Activated CD8-positive, alpha-beta T cell treated with anti-CD3 and anti-CD28 coated beads, Interleukin-2, amount 10 ng/mL, durations not matched to agents 7 days and 5 days (primary cell): ENCODE data around the gene CFB. TPM values are rescaled to one million over a fixed set of nuclear protein-coding genes. Genes with fewer than 3 reads are reported as not detected.

Source experiments
- ATAC-seq: fragments of 150-1000 bp; cut with Tn5 transposase; one replicate; pipeline ENCODE4 v1.10.0; 2021; ENCODE audit warnings: moderate library complexity
- CTCF ChIA-PET: fragments of 350-600 bp; sonication (Branson Sonifier 250); formaldehyde crosslinking; loops from one replicate; lab custom pipeline; 2021; ENCODE audit warnings: antibody characterized with exemption; lab: Charles Lee
- POLR2A ChIA-PET: fragments of 350-600 bp; sonication (Branson Sonifier 250); formaldehyde crosslinking; loops from one replicate; lab custom pipeline; 2021; ENCODE audit warnings: antibody characterized with exemption; lab: Charles Lee
- DNase-seq: peaks from one replicate; pipeline ENCODE4 v3.0.0-alpha.2; 2020
- H3K27ac Mint-ChIP-seq: one replicate; pipeline ENCODE4 v1.8.0; 2021; ENCODE audit warnings: mild to moderate bottlenecking, mixed read lengths
- H3K27me3 Mint-ChIP-seq: one replicate; pipeline ENCODE4 v1.8.0; 2021; ENCODE audit warnings: low read depth, mixed read lengths
- H3K36me3 Mint-ChIP-seq: one replicate; pipeline ENCODE4 v1.8.0; 2021; ENCODE audit warnings: low read depth, mixed read lengths
- H3K4me1 Mint-ChIP-seq: one replicate; pipeline ENCODE4 v1.8.0; 2021; ENCODE audit warnings: low read depth, mixed read lengths
- H3K4me3 Mint-ChIP-seq: one replicate; pipeline ENCODE4 v1.8.0; 2021; ENCODE audit warnings: mild to moderate bottlenecking, mixed read lengths
- H3K9me3 Mint-ChIP-seq: one replicate; pipeline ENCODE4 v1.8.0; 2022; ENCODE audit warnings: mixed read lengths; ENCODE audit not compliant: insufficient read depth
- total RNA-seq, 2 experiments: library from RNA; stranded (reverse); gene quantifications; one replicate each; pipeline ENCODE4 v1.2.3, GENCODE V29; 2021

Gene CFB
- total RNA-seq = under 1 TPM in 1 of 2 experiments, not detected in 1; 0.58 TPM

DNA sequence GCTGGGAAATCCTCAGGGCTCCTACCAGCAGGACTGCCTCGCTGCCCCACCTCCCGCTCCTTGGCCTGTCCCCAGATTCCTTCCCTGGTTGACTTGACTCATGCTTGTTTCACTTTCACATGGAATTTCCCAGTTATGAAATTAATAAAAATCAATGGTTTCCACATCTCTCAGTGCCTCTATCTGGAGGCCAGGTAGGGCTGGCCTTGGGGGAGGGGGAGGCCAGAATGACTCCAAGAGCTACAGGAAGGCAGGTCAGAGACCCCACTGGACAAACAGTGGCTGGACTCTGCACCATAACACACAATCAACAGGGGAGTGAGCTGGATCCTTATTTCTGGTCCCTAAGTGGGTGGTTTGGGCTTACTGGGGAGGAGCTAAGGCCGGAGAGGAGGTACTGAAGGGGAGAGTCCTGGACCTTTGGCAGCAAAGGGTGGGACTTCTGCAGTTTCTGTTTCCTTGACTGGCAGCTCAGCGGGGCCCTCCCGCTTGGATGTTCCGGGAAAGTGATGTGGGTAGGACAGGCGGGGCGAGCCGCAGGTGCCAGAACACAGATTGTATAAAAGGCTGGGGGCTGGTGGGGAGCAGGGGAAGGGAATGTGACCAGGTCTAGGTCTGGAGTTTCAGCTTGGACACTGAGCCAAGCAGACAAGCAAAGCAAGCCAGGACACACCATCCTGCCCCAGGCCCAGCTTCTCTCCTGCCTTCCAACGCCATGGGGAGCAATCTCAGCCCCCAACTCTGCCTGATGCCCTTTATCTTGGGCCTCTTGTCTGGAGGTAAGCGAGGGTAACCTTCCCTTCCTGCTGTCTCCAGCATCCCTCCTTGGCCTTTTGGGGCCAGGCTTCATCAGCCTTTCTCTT is at the start of gene CFB:
Gene CFB (plus strand): TSS at position 589 of the 863 bp plus-strand sequence. CDS start 127 bp downstream, at position 716.
- H3K4me1 Mint-ChIP-seq = peaks cover 8% of the 10 kb centered on the region
- no peak within 1 kb of the TSS for H3K27ac Mint-ChIP-seq
- ATAC-seq = peak; percentile 29
- no peaks in the 10 kb centered on the region for H3K36me3 Mint-ChIP-seq
- no peak within 1 kb of the TSS for H3K4me3 Mint-ChIP-seq
- H3K9me3 Mint-ChIP-seq = no peaks in the 10 kb centered on the region
- ChIA-PET POLR2A (interaction anchor here (0.6 to 0.8 kb wide), 2 partner anchors 137 to 546 kb away, joined by 3 to 4 read pairs; no protein-coding TSS in a partner anchor), CTCF (interaction anchor here (0.7 kb wide), 1 partner anchor 83 kb away, joined by 4 read pairs; the partner anchor contains the start of gene NEU1)
- H3K27me3 Mint-ChIP-seq = peaks cover 5% of the 10 kb centered on the region
- DNase-seq = no peak

DNA sequence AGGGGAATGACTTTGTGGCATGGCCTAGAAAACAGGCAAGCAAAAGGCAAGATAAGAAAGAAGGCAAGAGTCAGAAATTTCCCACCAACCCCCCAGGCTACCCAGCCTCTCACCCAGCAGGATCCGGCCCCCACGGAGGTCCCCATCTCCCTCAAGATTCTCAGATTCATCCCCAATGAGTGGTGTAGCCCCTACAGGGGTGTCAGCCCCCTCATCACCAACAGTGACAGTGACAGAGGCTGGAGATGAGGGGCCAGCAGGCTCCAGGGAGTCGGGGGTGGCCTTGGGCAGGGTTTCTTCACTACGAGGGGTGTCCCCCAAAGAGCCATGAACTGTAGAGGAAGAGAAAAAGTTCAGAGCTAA is 49.4 kb upstream of the CFB start:
- peak overlapping the region; percentile 79 for H3K4me3 Mint-ChIP-seq
- no peak for DNase-seq

DNA sequence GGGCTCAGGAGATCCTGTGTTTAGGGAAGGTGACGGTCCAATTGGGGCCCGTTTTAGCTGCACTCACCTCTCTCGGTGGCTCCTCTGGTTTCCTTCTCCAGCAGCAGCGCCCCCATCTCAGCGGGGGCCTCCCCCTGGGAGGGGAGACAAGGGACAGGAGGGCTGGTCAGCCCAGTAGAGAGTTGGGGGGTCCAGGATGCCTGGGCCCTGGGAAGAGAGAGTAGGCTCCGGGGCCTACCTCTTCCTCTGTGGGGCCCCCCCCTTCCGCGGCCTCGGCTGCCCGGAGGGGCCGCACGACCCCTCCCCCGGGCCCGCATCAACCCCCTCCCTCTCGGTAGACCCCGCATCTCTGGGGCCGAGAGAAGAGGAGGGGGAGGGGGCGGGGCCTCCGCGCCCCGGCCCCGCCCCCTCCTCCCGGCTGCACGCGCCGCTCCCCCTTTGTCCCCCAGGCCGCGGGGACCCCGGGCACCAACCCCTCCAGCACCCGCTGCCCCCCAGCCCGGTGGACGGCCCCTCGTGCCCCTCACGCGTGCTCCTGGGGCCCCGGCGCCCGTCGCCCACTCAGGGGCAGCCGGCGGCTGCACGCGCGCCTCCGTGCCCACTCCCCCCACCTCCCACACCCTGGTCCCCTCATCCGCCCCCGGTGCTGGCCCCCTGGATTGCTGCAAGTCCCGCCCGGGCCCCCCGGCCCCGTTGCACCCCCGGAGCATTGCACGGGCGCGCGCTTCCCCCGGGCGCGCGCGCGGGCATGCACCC is 48.9 kb upstream of the CFB start:
- H3K4me1 Mint-ChIP-seq = peaks cover 48% of the 10 kb centered on the region
- peak; percentile 14 for ATAC-seq

More for the DNA sequence above, 49.4 kb upstream of the CFB start:
- no peaks in the 10 kb centered on the region for H3K9me3 Mint-ChIP-seq
- peak overlapping the region; percentile 81 for H3K27ac Mint-ChIP-seq
- peaks cover 36% of the 10 kb centered on the region for H3K36me3 Mint-ChIP-seq
- peaks cover 49% of the 10 kb centered on the region for H3K4me1 Mint-ChIP-seq
- ChIA-PET POLR2A (interaction anchor here (1.7 kb wide), 1 partner anchor 33 kb away, joined by 9 read pairs; the partner anchor contains the start of gene NEU1), CTCF (interaction anchor here (0.7 to 2.3 kb wide), 3 partner anchors 9 to 34 kb away, joined by 3 to 6 read pairs (median 3); partner anchors contain the start of gene NEU1)
- ATAC-seq = no peak
- no peaks in the 10 kb centered on the region for H3K27me3 Mint-ChIP-seq

DNA sequence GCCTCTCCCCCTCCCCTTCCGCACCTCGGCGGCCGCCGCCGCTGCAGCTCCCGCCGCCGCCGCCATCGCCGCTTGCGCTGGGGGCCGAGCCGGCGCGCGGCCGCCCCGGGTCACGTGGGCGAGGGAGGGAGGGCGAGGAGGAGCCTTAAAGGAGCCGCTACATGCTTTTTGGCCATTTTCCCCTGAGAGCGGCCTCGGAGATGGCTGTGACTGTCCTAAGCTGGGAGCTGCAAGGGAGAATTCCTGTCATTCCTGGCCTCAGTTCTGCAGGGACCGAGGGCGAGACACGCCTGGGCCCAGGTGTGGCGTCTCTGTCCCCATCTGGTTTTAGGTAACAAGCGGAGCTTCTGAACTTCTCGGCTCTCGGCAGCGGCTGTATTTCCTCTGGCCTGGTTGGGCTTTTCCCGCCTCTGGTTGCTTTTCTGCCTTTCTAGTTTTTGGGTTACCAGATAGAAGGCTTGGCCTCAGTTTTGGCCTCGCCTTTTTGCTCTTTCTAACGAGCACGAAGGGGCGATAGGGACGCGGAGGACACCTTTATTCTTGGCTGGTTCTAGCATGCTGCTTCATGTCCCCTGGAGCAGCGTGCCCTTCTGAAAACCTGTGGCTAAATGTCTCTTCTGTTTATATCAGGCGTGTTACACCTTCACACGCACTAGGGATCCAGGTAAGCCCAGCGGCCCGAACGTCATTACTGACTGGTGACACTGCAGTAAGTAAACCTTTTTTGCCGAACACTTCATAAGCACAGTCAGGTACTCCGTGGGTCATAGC is 48.1 kb upstream of the CFB start, which contains the start of gene EHMT2:
Gene EHMT2 (minus strand): TSS at position 87 of the 771 bp plus-strand sequence. CDS start 21 bp downstream, at position 66.
- H3K36me3 Mint-ChIP-seq = peaks cover 26% of the 10 kb centered on the region
- ATAC-seq (peak; percentile 71), DNase-seq (peak; percentile 90)
- H3K27ac Mint-ChIP-seq = peak within 1 kb of the TSS; percentile 91
- peaks cover 48% of the 10 kb centered on the region for H3K4me1 Mint-ChIP-seq
- peak within 1 kb of the TSS; percentile 95 for H3K4me3 Mint-ChIP-seq
- H3K27me3 Mint-ChIP-seq = peaks cover 4% of the 10 kb centered on the region
- ChIA-PET CTCF (interaction anchor here (1.2 to 2.3 kb wide), 9 partner anchors 8 to 217 kb away, joined by 3 to 6 read pairs (median 4); partner anchors contain the start of genes LSM2, LY6G5C, NELFE and NEU1), POLR2A (interaction anchor here (0.5 to 1.7 kb wide), 9 partner anchors 21 to 1151 kb away, joined by 3 to 9 read pairs (median 3); partner anchors contain the start of genes DDX39B, DXO, MSH5 and NEU1)
- H3K9me3 Mint-ChIP-seq = no peaks in the 10 kb centered on the region

More for the DNA sequence above, 48.9 kb upstream of the CFB start:
- Mint-ChIP-seq H3K27me3 (no peaks in the 10 kb centered on the region), H3K36me3 (peaks cover 33% of the 10 kb centered on the region), H3K4me3 (peak overlapping the region; percentile 95), H3K9me3 (no peaks in the 10 kb centered on the region), H3K27ac (peak overlapping the region; percentile 81)
- ChIA-PET CTCF (interaction anchor here (0.7 to 2.3 kb wide), 7 partner anchors 8 to 128 kb away, joined by 3 to 6 read pairs (median 3); partner anchors contain the start of genes LSM2 and NEU1), POLR2A (interaction anchor here (0.5 to 1.7 kb wide), 7 partner anchors 21 to 1150 kb away, joined by 3 to 9 read pairs (median 3); partner anchors contain the start of genes DXO, MSH5 and NEU1)
- DNase-seq = peak; percentile 25

DNA sequence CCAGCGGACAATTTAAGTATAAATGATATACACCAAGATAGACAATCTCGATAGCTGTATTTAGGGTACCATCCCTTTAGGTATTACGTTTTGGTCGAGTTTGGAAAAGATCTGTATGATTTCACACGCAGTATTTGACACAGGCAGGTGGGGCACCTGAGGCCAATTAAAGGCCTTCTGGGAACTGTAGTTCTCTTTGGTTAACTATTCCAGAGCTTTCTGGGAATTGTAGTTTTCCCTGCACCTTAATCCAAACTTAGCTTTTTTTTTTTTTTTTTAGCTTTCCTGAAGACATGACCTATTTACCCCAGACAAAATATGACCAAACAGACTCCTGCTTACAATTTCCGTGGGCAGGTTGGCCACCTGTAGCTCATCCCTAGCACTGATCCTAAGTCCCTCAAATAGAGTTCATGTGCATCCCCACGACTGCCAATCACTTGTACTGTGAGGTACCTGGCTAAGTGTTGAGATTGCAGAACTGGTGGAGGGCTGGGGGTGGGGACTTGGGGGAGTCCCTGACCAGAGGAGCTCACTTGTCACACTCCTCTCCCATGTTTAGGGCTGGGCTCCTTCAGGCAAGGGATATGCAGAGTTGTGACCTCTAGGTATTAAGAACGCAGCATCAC is 47.4 kb upstream of the CFB start:
- H3K4me1 Mint-ChIP-seq = peaks cover 45% of the 10 kb centered on the region
- H3K27me3 Mint-ChIP-seq = peaks cover 7% of the 10 kb centered on the region
- peak overlapping the region; percentile 91 for H3K27ac Mint-ChIP-seq
- no peaks in the 10 kb centered on the region for H3K9me3 Mint-ChIP-seq
- ChIA-PET CTCF (interaction anchor here (1.2 to 1.6 kb wide), 7 partner anchors 9 to 217 kb away, joined by 3 to 6 read pairs (median 4); partner anchors contain the start of genes LSM2, LY6G5C, NELFE and SKIC2), POLR2A (interaction anchor here (0.7 to 1.2 kb wide), 3 partner anchors 16 to 357 kb away, joined by 3 to 6 read pairs (median 3); partner anchors contain the start of genes DDX39B and DXO)
- H3K36me3 Mint-ChIP-seq = peaks cover 19% of the 10 kb centered on the region
- H3K4me3 Mint-ChIP-seq = peak overlapping the region; percentile 95
- ATAC-seq = peak; percentile 24
- peak; percentile 49 for DNase-seq

DNA sequence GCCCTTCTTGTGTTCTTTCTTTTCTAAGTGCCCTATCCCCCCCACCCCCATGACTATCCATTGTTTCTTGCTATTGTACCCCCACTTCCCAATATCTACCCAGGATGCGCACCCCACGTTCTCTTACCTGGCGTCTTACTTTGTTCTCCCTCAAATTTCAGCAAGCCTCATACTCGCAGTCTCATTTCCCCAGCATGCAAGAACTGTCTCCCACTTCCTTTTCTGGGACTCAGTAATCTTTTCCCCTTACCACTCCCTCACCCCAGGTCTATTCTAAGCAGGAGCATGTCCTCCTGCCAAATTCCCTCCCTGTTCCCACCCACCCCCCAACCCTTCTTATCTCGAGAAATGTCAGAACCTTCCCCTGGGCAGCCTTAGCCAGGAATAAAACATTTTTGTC is 46.7 kb upstream of the CFB start:
- H3K4me1 Mint-ChIP-seq = peaks cover 42% of the 10 kb centered on the region
- POLR2A ChIA-PET = interaction anchor here (0.8 kb wide), 1 partner anchor 16 kb away, joined by 3 read pairs; no protein-coding TSS in a partner anchor

DNA sequence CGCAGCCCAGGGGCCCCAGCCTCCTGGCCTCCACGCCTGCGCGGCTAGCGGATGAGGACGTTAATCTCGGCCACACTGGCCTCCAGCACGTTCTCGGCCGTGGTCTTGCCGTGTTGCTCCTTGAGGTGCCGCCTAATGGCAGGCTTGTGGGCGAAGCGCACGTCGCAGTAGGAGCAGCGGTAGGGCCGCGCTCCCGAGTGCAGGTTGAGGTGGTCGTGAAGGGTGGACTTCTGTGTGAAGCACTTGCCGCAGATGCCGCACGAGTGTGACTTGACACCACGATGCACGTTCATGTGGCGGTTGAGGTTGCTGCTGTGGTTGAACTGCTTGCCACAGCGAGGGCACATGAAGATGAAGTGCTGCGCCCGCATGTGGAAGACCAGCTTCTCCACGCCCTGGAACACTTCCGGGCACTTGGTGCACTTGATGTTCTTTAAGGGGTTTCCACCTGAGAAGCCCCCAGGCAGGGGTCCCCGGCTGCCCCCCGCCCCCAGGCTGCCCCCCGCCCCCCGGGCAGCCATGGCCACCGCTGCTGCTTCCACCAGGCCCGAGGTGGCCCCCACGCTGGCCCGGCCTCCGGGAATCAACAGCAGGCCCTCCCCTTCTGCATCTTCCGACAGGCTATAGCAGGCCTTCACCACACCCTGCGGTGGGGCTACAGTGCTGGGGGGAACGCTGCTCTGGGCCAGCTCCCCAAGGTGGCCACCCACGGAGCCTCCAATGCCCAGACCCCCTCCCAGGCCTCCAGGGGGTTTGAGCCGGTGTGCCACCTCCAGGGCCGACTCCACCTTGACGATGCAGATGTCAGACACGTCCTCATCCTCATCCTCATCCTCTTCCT is 45.8 kb upstream of the CFB start:
- CTCF ChIA-PET = no interaction called here
- no peak overlapping the region for H3K27ac Mint-ChIP-seq
- ATAC-seq = no peak
- H3K36me3 Mint-ChIP-seq = peaks cover 17% of the 10 kb centered on the region
- peak; percentile 35 for DNase-seq
- peaks cover 7% of the 10 kb centered on the region for H3K27me3 Mint-ChIP-seq
- POLR2A ChIA-PET = no interaction called here
- H3K9me3 Mint-ChIP-seq = no peaks in the 10 kb centered on the region
- H3K4me1 Mint-ChIP-seq = peaks cover 42% of the 10 kb centered on the region
- H3K4me3 Mint-ChIP-seq = no peak overlapping the region

More for the DNA sequence above, 46.7 kb upstream of the CFB start:
- H3K9me3 Mint-ChIP-seq = no peaks in the 10 kb centered on the region
- peaks cover 17% of the 10 kb centered on the region for H3K36me3 Mint-ChIP-seq
- peaks cover 7% of the 10 kb centered on the region for H3K27me3 Mint-ChIP-seq
- DNase-seq (no peak), ATAC-seq (no peak)
- H3K27ac Mint-ChIP-seq = no peak overlapping the region
- CTCF ChIA-PET = interaction anchor here (1.5 kb wide), 1 partner anchor 60 kb away, joined by 6 read pairs; the partner anchor contains the start of genes NELFE and SKIC2
- peak overlapping the region; percentile 68 for H3K4me3 Mint-ChIP-seq

DNA sequence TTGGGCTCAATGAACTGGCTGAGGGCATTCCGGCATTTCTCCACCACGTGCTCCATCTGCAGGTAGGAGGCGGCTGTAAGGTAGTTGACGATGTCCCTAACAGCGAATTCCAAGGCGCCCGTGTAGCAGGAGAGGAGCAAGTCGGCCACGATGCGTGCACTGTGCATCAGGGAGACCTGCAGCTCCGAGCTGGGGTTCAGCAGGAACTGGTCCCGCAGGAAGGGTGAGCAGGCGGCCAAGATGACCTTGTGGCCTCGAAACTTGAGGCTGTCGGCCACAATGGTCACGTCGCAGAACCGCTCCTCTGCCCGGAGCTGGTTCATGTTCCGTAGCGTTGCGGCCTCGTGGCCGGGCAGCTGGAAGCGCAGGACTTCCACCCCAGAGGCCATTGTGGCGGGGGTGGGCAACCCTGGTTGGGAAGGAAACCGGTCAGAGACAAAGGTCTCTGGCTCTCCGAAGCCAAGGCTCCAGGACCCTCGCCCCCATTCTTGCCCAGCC is 44.9 kb upstream of the CFB start:
- ATAC-seq = no peak
- no peaks in the 10 kb centered on the region for H3K9me3 Mint-ChIP-seq

DNA sequence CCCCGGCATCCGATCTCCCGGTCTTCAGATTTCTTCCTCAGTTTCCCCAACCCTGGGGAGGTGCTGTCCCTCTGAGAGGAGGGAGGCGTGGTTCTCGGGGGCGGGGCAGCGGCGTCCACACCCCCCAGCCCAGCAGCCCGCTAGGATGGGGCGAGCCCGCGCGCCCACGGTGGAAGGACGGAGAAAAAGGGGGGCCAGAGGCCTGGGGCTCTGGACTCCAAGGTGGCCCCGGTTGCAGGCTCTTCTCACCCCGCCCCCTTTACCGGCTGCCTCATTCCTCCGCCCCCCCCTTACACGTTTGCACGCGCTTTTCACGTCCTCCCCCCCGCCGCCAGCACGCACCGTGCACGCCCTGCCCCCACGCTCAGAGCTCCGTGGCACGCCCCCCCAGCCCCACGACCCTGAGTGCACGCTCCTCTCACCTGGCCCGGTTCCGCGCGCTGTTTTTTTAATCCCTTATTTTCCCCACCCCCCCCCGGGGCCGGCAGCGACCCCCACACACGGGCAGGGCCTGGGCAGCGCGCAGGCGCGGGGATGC is 44.4 kb upstream of the CFB start:
- DNase-seq (peak; percentile 69), ATAC-seq (no peak)
- H3K27me3 Mint-ChIP-seq = peaks cover 14% of the 10 kb centered on the region
- peaks cover 33% of the 10 kb centered on the region for H3K4me1 Mint-ChIP-seq
- H3K27ac Mint-ChIP-seq = no peak overlapping the region
- POLR2A ChIA-PET = no interaction called here
- peak overlapping the region; percentile 63 for H3K4me3 Mint-ChIP-seq
- H3K9me3 Mint-ChIP-seq = no peaks in the 10 kb centered on the region
- peaks cover 11% of the 10 kb centered on the region for H3K36me3 Mint-ChIP-seq
- CTCF ChIA-PET = no interaction called here

More for the DNA sequence above, 44.9 kb upstream of the CFB start:
- peaks cover 12% of the 10 kb centered on the region for H3K36me3 Mint-ChIP-seq
- peak overlapping the region; percentile 63 for H3K4me3 Mint-ChIP-seq
- peaks cover 9% of the 10 kb centered on the region for H3K27me3 Mint-ChIP-seq
- POLR2A ChIA-PET = no interaction called here
- DNase-seq = no peak
- H3K27ac Mint-ChIP-seq = no peak overlapping the region
- H3K4me1 Mint-ChIP-seq = peaks cover 38% of the 10 kb centered on the region
- CTCF ChIA-PET = no interaction called here
